Caco-2 (cell line): ENCODE data around the gene SLC19A1. TPM values are rescaled to one million over a fixed set of nuclear protein-coding genes. Genes with fewer than 3 reads are reported as not detected.

ENCODE experiments used
- BruUV-seq: library from RNA; stranded (reverse); fragments of 400-500 nt; replicated peaks from 2 replicates; lab custom pipeline; 2021; lab: Mats Ljungman, UMichigan
- CTCF ChIA-PET: fragments of 300-600 bp; sonication (Branson Sonifier 250); formaldehyde crosslinking; loops from one replicate; lab custom pipeline; 2022; ENCODE audit warnings: antibody characterized with exemption; lab: Charles Lee
- POLR2A ChIA-PET: fragments of 300-600 bp; sonication (Branson Sonifier 250); formaldehyde crosslinking; loops from one replicate; lab custom pipeline; 2022; ENCODE audit warnings: antibody characterized with exemption; lab: Charles Lee
- DNase-seq, 2 experiments: peaks; one replicate each; pipeline versions ENCODE4 v3.0.0 to v3.0.0-alpha.2; 2020 to 2022
- H3K27me3 ChIP-seq: replicated peaks from 2 replicates; pipeline ENCODE4 v1.6.0; 2011; ENCODE audit warnings: low read length; ENCODE audit not compliant: control insufficient read depth, insufficient read depth
- H3K36me3 ChIP-seq: 2 replicates; pipeline ENCODE4 v1.5.1; 2011; ENCODE audit warnings: low read length; ENCODE audit not compliant: control insufficient read depth, insufficient read depth
- H3K4me1 ChIP-seq: fragments of 250-450 bp; sonication (Bioruptor Pico); 2 replicates; pipeline ENCODE4 v1.5.1; 2020; ENCODE audit warnings: mild to moderate bottlenecking
- H3K4me3 ChIP-seq: 2 replicates; pipeline ENCODE4 v1.5.1; 2011; ENCODE audit warnings: low read depth, mild to moderate bottlenecking, control low read depth, low read length
- H3K9me3 ChIP-seq: fragments of 250-450 bp; sonication (Bioruptor Pico); 2 replicates; pipeline ENCODE4 v1.5.1; 2020; ENCODE audit warnings: mild to moderate bottlenecking, moderate library complexity
- H3K27ac Mint-ChIP-seq: one replicate; pipeline ENCODE4 v1.8.0; 2022; ENCODE audit warnings: mixed read lengths; ENCODE audit not compliant: unreplicated experiment
- H3K27me3 Mint-ChIP-seq: one replicate; pipeline ENCODE4 v1.8.0; 2022; ENCODE audit warnings: mixed read lengths; ENCODE audit not compliant: insufficient read depth, unreplicated experiment
- H3K36me3 Mint-ChIP-seq: one replicate; pipeline ENCODE4 v1.8.0; 2022; ENCODE audit warnings: mild to moderate bottlenecking, mixed read lengths; ENCODE audit not compliant: insufficient read depth, unreplicated experiment
- H3K4me1 Mint-ChIP-seq: one replicate; pipeline ENCODE4 v1.8.0; 2022; ENCODE audit warnings: low read depth, mixed read lengths; ENCODE audit not compliant: unreplicated experiment
- H3K4me3 Mint-ChIP-seq: one replicate; pipeline ENCODE4 v1.8.0; 2022; ENCODE audit warnings: mild to moderate bottlenecking, moderate library complexity, mixed read lengths; ENCODE audit not compliant: unreplicated experiment
- H3K9me3 Mint-ChIP-seq: one replicate; pipeline ENCODE4 v1.8.0; 2022; ENCODE audit warnings: mixed read lengths; ENCODE audit not compliant: unreplicated experiment
- intact Hi-C: fragments of 100-400 bp; cut with micrococcal nuclease; formaldehyde crosslinking; loops from one replicate; pipeline ENCODE4 v1.10.0; 2022; ENCODE audit not compliant: unreplicated experiment
- total RNA-seq: library from RNA; stranded (reverse); gene quantifications from 2 replicates; pipeline ENCODE4 v1.2.3, GENCODE V29; 2022
- TF ChIP-seq, protein P1 (sequence below), 2 experiments: fragments of 200-600 bp in 1 of 2; IDR thresholded peaks; 1 replicate in 1 of 2; 2 replicates in 1 of 2; pipeline versions ENCODE4 v1.5.1 to v1.8.0; 2011 to 2022; ENCODE audit warnings: antibody characterized with exemption in 1 of 2, control low read depth in 1 of 2, inconsistent platforms in 1 of 2, low read depth in 1 of 2, low read length in 1 of 2, mild to moderate bottlenecking in 1 of 2, moderate library complexity in 1 of 2; ENCODE audit not compliant: insufficient read depth in 1 of 2, severe bottlenecking in 1 of 2, unreplicated experiment in 1 of 2

The SLC19A1 gene
- total RNA-seq, 1 experiment from 2014 or later: 45.4 TPM

DNA sequence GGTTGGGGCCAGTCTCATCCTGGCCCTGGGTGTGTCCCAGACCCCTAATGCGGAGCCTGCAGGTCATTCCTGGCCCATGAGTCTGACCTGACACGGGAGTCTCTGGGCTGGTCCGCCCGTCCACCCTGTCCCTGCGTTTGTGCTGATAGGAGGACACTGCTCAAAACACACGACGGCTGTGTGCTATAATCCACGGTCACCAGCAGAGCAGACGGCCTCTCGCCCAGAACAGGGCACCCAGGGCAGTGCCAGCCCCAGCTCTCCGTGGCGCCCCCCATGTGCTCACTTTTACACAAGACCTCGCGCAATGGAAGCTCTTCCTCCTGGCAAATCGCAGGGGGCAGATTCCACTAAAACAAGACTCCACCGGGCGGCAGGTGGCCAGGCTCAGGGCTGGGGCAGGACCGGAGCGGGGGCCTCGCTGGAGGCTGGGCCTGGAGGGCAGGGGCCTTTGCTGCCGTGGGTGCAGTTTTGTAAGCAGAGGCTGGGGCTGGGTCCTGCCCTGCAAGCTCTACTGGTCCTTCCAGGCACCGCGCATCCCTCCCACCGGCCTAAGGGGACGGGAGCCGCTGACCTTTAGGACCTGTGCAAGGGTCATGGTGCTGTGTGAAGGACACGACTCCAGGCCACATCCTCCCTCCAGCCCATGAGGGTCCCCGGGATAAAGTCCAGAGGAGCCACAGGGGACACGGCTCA lies 10.6 kb upstream of the SLC19A1 start:
- Mint-ChIP-seq H3K4me1 (peaks cover 19% of the 10 kb centered on the region), H3K9me3 (no peaks in the 10 kb centered on the region), H3K27ac (no peak overlapping the region), H3K36me3 (no peaks in the 10 kb centered on the region), H3K4me3 (no peak overlapping the region), H3K27me3 (no peaks in the 10 kb centered on the region)
- Histone ChIP-seq H3K4me1 (peaks cover 20% of the 10 kb centered on the region), H3K9me3 (no peaks in the 10 kb centered on the region), H3K36me3 (no peaks in the 10 kb centered on the region), H3K27me3 (no peaks in the 10 kb centered on the region), H3K4me3 (no peak overlapping the region)
- TF ChIP-seq, protein P1, sequence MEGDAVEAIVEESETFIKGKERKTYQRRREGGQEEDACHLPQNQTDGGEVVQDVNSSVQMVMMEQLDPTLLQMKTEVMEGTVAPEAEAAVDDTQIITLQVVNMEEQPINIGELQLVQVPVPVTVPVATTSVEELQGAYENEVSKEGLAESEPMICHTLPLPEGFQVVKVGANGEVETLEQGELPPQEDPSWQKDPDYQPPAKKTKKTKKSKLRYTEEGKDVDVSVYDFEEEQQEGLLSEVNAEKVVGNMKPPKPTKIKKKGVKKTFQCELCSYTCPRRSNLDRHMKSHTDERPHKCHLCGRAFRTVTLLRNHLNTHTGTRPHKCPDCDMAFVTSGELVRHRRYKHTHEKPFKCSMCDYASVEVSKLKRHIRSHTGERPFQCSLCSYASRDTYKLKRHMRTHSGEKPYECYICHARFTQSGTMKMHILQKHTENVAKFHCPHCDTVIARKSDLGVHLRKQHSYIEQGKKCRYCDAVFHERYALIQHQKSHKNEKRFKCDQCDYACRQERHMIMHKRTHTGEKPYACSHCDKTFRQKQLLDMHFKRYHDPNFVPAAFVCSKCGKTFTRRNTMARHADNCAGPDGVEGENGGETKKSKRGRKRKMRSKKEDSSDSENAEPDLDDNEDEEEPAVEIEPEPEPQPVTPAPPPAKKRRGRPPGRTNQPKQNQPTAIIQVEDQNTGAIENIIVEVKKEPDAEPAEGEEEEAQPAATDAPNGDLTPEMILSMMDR (IDR thresholded peaks at IDR 0.05; ENCODE audit: insufficient read depth in 1 of 2, low read depth in 1 of 2, low read length in 1 of 2, severe bottlenecking in 1 of 2, unreplicated experiment in 1 of 2): no peak
- peak in 1 of 2 experiments; percentile 45 for DNase-seq
- CTCF ChIA-PET: no interaction called here
- POLR2A ChIA-PET: no interaction called here
- intact Hi-C loops: no loop called here
- BruUV-seq: no TSS peak

DNA sequence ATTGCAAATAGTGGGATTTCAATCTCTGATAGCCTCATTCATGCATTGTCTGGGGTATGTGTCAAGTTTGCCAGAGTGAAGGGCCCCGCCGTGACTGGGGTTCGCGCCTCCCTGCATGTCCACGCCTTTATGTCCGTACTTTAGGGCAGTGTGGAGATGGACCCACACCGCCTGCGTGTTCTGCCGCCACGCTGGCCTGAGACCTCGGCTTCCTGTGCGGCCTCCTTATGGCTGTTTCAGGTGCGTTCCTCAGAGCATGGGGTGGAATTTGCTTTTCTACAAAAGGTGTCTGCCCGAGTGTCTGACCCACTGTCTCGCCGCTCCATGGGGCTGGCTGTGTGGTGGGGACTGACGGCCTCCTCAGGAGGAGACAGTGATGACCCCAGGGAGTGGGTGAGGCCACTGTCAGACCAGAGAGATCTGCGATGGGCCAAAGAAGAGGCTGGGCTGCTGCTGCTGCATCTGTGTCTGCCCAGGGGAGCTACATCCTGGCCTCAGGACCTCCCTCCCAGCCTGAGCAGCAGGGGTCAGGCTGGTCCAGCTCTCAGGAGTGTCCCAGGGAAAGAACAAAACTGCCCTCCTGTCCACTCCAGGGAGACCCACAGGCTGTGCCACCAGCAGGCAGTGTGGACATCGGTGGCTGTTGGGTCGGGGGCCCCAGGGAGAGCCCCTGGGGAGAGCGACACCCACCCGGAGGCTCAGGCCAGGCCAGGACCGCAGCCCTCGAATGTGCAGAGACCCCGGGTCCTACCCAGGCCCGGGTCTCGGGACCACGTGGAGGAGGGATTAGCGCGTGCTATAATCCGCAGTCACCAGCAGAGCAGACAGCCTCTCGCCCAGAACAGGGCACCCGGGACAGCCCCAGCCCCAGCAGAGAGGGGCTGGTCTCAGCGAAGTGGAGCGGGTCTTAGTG lies 9.8 kb upstream of the SLC19A1 start:
- BruUV-seq: no TSS peak
- intact Hi-C loops: no loop called here

DNA sequence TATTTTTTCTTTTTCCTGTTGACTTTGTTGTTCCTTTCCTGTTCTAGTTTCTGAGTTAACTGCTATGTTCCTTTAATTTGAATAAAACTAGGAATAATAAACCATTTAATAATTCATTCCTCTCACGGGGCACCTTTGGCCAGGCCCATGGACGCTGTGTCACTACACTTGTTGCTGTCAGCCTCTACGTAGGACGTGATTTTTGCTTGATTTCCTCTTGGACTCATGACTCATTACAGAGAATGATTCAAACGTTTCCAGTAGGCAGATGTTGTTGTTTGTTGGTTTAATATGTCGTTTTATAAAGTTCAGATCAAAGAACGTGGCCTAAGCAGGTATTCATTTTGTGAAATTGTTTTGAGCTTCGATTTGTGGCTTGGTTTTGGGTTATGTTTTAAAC lies 9.1 kb upstream of the SLC19A1 start:
- POLR2A ChIA-PET: no interaction called here
- no TSS peak for BruUV-seq
- Mint-ChIP-seq H3K36me3 (no peaks in the 10 kb centered on the region), H3K4me3 (no peak overlapping the region), H3K9me3 (no peaks in the 10 kb centered on the region), H3K4me1 (peaks cover 32% of the 10 kb centered on the region), H3K27me3 (no peaks in the 10 kb centered on the region), H3K27ac (no peak overlapping the region)
- Histone ChIP-seq H3K36me3 (no peaks in the 10 kb centered on the region), H3K27me3 (no peaks in the 10 kb centered on the region), H3K4me1 (peaks cover 35% of the 10 kb centered on the region), H3K4me3 (no peak overlapping the region), H3K9me3 (no peaks in the 10 kb centered on the region)
- TF ChIP-seq, protein P1 (IDR thresholded peaks at IDR 0.05; ENCODE audit: insufficient read depth in 1 of 2, low read depth in 1 of 2, low read length in 1 of 2, severe bottlenecking in 1 of 2, unreplicated experiment in 1 of 2): no peak
- intact Hi-C loops: no loop called here
- CTCF ChIA-PET: no interaction called here
- peak in 1 of 2 experiments; percentile 2 for DNase-seq

More for the DNA sequence above, 9.8 kb upstream of the SLC19A1 start:
- Mint-ChIP-seq H3K27me3 (no peaks in the 10 kb centered on the region), H3K36me3 (no peaks in the 10 kb centered on the region), H3K4me1 (peaks cover 26% of the 10 kb centered on the region), H3K4me3 (no peak overlapping the region), H3K27ac (no peak overlapping the region), H3K9me3 (no peaks in the 10 kb centered on the region)
- DNase-seq: peak in 1 of 2 experiments; percentile 26
- Histone ChIP-seq H3K27me3 (no peaks in the 10 kb centered on the region), H3K36me3 (no peaks in the 10 kb centered on the region), H3K4me1 (peaks cover 28% of the 10 kb centered on the region), H3K9me3 (no peaks in the 10 kb centered on the region), H3K4me3 (no peak overlapping the region)
- CTCF ChIA-PET: no interaction called here
- POLR2A ChIA-PET: no interaction called here
- TF ChIP-seq, protein P1 (IDR thresholded peaks at IDR 0.05; ENCODE audit: insufficient read depth in 1 of 2, low read depth in 1 of 2, low read length in 1 of 2, severe bottlenecking in 1 of 2, unreplicated experiment in 1 of 2): no peak
